ENCODE data around the gene AGK.
"Not testable (repeated sequence)": the region's sequence is repeated elsewhere in the genome, so short reads cannot be mapped to it uniquely, and the experiment has no call there.

The AGK gene

GRCh38 chr7:141557360-141557759, 6.2 kb downstream of the AGK start:
- no peak for DNase-seq (ENCODE audit: low read depth)

DNA sequence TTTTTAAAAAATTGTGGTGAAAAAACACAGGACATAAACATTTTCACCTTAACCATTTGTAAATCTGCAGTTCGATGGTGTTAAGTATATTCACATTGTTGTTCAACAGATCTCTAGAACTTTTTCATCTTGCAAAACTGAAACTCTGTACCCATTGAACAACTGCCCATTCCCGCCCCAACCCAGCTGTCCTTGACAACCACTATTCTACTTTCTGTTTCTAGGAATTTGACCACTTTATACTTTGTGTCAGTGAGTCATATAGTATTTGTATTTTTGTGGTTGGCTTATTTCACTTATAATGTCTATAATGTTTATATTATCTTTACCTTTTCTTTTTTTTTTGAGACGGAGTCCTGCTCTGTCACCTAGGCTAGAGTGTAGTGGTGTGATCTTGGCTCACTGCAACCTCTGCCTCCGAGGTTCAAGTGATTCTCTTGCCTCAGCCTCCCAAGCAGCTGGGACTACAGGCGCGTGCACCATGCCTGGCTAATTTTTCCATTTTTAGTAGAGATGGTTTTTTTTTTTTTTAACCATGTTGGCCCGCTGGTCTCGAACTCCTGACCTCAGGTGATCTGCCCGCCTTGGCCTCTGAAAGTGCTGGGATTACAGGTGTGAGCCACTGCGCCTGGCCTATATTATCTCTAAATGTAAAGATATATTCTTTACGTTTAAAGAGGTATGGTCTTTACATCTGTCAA, 6.8 kb downstream of the AGK start:
- peak; percentile 64 for DNase-seq (ENCODE audit: low read depth)

DNA sequence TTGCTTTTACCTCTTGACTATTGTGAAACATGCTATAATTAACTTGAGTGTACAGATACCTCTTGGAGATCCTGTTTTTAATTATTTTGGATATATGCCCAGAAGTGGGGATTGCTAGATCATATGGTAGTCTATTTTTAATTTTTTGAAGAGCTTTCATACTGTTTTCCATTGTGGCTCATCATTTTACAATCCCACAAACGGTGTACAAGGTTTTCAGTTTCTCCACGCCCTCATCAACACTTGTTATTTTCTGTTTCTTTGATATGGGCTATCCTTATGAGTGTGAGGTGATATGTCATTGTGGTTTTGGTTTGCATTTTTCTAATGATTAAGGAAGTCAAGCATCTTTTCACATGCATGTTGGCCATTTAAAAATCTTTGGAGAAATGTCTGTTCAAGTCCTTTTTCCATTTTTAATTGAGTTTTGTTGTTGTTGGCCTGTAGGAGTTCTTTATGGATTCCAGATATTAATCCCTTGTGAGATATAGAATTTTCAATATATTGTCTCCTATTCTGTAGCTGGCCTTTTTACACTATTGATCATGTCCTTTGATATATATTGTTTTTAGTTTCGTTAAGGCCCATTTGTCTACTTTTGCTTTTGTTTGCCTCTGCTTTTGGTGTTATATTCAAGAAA, 7.5 kb downstream of the AGK start:
- peak; percentile 76 for DNase-seq (ENCODE audit: low read depth)

DNA sequence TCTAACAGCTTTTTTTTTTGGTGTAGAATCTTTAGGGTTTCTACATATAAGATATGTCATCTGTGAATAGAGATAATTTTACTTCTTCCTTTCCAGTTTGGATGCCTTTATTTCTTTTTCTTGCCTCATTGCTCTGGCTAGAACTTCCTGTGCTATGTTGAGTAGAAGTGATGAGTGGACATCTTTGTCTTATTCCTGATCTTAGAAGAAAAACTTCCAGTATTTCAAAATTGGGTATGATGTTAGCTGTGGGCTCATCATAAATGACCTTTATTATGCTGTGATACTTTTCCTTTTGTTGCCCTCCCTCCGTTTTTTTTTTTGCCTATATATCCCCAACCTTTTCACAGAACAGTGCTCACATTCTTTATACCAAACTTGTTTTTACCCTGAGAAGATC, 8.8 kb downstream of the AGK start:
- DNase-seq (ENCODE audit: low read depth) = no peak

GRCh38 chr7:141562036-141562435, 10.8 kb downstream of the AGK start:
- no peak for DNase-seq (ENCODE audit: low read depth)

DNA sequence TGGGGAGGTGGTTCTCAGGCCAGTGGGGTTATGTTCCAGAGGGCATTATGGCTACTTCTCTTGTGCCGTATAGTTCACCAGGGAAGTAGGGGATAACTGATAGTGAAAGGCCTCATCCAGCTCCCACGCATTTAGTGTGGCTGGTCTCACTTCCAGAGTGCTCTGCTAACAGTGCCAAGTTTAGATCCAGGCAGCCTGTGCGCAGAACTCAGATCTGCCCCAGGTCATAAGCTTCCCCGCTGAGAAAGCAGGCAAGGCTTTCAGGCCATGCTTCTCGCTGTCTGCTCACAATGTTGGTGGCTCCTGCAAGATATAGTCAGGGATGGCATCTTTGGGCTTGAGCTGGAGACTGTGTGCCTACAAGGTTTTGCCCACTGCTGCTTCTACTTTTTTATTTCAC, 11.3 kb downstream of the AGK start:
- no peak for DNase-seq (ENCODE audit: low read depth)

GRCh38 chr7:141562972-141563371, 11.8 kb downstream of the AGK start:
- no peak for DNase-seq (ENCODE audit: low read depth)

DNA sequence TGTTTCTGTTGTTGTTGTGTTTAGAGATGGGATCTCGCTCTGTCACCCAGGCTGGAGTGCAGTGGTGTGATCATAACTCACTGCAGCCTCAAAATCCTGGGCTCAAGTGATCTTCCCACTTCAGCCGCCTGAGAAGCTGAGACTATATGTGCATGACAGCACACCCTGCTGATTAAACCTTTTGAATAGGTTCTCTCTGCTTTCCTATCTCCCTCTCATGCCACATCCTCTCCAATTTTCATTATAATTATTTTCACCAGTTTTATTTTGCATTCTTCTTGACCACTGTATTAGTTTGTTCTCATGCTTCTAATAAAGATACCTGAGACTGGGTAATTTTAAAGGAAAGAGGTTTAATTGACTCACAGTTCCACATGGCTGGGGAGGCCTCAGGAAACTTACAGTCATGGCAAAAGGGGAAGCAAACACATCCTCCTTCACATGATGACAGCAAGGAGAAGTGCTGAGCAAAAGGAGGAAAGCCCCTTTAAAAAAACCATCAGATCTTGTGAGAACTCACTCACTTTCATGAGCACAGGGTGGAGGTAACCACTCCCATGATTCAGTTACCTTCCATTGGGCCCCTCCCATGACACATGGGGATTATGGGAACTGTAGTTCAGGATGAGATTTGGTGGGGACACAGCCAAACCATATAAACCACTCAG, 12.9 kb downstream of the AGK start:
- no peak for DNase-seq (ENCODE audit: low read depth)

- DNase-seq (ENCODE audit: low read depth) = no peak
Measured at GRCh38 chr7:141567432-141567831, 16.2 kb downstream of the AGK start.

DNA sequence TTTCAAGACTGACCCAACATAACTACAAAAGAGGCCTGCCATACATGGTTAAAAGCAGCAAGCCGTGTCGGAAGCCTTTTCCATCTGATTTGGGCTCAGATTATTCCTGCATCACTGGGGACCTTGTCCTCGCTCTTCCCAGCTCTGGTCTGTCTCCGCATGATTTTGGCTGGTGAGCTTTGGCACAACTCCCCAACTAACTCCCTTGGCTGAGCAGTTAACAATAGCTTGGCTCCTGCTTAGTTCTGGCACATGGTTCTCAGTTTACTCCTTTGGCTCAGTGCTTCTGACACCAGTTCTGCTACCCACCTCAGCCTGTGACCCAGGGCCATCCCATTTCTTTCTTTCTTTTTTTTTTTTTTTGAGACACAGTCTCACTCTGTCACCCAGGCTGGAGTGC, 17.0 kb downstream of the AGK start:
- DNase-seq (ENCODE audit: low read depth) = no peak

DNA sequence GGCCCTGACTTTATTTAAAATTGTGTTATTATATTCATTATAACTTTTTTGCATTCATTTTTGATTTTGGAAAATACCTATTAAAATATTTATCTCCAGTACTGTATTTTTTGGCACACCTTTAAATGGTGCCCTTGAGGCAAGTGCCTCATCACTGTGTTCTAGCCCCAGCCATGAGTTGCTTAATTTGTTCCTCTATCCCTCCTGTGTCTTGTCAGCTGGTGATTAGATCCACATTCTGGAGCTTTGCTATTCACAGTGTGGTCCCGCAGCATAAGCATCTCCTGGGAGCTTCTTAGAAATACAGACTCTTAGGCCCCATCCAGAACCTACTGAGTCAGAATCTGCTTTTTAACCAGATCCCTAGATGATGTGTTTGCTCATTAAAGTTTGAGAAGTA, 19.8 kb downstream of the AGK start:
- DNase-seq (ENCODE audit: low read depth) = no peak

DNA sequence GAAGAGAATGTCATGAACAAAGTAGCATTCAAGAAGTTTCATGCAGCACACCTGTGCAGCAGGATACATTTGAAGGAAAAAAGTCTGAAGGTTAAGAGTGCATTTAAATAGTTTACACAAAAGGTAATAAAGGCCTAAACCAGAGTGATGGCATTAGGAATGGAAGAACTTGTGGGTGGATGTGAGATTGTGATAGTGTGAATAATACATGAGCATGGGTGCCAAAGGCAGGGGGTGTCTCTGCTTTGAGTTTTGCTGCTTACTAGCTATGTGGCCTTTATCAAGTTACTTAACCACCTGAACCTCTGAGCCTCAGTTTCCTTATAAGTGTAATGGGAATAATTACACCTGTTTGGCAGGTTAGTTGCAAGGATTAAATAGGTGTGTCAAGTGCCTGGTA, 21.0 kb downstream of the AGK start:
- no peak for DNase-seq (ENCODE audit: low read depth)

DNA sequence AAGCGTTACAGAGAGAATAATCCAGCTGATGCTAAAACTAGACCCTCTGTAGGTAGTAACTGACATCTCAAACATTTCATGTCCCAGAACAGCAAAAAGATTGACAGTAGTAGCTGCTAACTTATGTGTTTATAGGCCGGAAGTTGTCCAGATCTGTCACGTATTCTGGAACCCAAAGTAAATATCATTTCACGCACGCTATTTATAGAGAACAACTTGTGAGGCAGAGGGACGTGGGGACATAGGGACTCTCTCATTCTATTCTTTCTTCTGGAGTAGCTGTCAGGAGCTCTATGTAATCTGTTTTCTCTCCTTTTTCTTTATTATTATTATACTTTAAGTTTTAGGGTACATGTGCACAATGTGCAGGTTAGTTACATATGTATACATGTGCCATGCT, 22.3 kb downstream of the AGK start:
- no peak for DNase-seq (ENCODE audit: low read depth)

DNA sequence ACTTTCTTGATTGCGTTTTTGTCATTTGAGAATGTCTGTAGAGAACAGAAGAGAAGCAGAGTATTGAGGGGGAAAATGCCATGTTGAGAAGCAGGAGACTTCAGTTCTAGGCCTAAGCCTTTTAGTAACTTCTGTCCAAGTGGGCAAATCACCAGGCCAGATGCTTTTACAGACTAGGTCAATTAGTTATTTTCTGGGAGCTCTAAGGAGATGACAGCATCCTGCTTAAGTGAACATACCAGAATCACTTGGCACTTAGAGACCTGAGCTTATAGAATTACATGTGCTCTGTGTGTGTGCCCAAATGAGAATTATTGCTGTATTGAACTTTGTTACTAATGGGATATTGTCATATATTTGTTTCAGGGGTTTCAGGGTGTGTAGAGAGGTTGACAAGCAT, 24.0 kb downstream of the AGK start:
- DNase-seq (ENCODE audit: low read depth) = no peak

- DNase-seq (ENCODE audit: low read depth) = no peak
Measured at GRCh38 chr7:141575654-141576448, 24.6 kb downstream of the AGK start.

DNA sequence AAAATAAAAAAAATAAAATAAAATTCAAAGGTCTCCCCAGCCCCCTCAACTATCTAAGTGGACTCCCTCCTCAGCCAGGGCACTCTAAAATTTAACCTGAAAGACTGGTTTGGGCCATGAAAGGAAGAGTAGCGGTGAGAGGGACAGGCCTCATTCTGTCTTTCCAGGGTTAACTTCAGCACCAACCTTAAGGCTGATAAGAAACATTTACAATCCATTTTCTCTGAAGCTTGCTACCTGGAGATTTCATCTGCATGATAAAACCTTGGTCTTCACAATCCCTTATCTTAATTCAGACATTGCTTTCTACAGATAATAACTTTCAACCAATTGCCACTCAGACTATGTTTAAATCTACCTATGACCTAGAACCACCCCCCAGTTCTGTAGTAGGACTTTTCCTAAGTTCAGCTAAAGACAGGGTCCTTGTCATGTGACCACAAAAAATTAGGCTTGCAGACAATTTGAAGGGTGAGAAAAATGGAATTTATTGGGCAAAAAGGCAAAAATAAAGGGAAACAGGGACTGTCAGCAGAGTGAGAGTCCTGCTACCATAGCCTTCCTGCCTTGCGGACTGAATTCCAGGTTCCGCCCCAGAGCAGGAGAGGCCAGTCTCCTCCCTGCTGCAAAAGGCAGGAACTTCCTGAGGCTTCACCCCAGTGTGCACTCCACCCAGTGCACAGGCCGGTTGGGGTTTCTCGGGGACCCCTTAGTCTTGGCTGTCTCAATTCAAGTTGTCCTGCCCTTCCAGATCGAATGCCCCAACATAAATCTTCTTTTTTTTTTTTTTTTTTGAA, 26.0 kb downstream of the AGK start:
- DNase-seq (ENCODE audit: low read depth) = no peak

GRCh38 chr7:141579953-141580352, 28.7 kb downstream of the AGK start:
- not testable (repeated sequence) for DNase-seq (ENCODE audit: low read depth)

GRCh38 chr7:141582063-141582462, 30.9 kb downstream of the AGK start:
- not testable (repeated sequence) for DNase-seq (ENCODE audit: low read depth)

- DNase-seq (ENCODE audit: low read depth) = no peak
Measured at GRCh38 chr7:141584935-141585334, 33.7 kb downstream of the AGK start.

GRCh38 chr7:141585592-141586510, 34.6 kb downstream of the AGK start:
- DNase-seq (ENCODE audit: low read depth) = peak; percentile 95

DNA sequence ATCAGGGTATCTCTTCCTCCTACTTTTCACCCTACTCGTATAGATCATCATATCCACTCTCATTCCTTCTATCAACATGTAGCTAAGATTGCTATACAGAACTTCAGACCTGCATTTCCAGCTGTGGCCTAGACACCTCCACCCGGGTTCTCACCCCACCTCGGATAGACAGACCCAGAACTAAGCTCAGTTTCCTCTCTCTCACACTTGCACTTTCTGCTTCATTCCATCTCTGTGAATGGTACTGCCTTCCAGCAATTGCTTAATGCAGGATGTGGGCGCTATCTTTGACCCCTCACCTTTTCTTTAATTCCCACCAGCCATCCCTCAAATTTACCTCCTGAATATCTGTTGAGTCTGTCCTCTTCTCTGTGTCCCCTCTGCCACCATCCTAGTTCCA, 35.7 kb downstream of the AGK start:
- peak; percentile 17 for DNase-seq (ENCODE audit: low read depth)

Measured in EH (cell line).